ENCODE results near the gene GTF2IRD1. TPM values are rescaled to one million over a fixed set of nuclear protein-coding genes. Genes with fewer than 3 reads are reported as not detected.
"Not testable (repeated sequence)": the region's sequence is repeated elsewhere in the genome, so short reads cannot be mapped to it uniquely, and the experiment has no call there.

GTF2IRD1 gene
- total RNA-seq, 1 donor from 2014 or later, result 80.8 TPM

- DNase-seq (ENCODE audit: low spot score in 2 of 2, unreplicated experiment in 2 of 2), result no peak
- Mint-ChIP-seq H3K4me3 (no peak overlapping the region), H3K4me1 (peaks cover 9% of the 10 kb centered on the region), H3K9me3 (peaks cover 4% of the 10 kb centered on the region), H3K27ac (no peak overlapping the region), H3K27me3 (ENCODE audit: low read depth) (no peaks in the 10 kb centered on the region), H3K36me3 (no peaks in the 10 kb centered on the region)
- TF ChIP-seq CTCF (IDR thresholded peaks at IDR 0.05; ENCODE audit: unreplicated experiment), result no peak
Measured at GRCh38 chr7:74637745-74638144, 184.0 kb downstream of the GTF2IRD1 start.

- H3K4me3 Mint-ChIP-seq, result peak overlapping the region; percentile 20
- H3K9me3 Mint-ChIP-seq; H3K36me3 Mint-ChIP-seq; DNase-seq (ENCODE audit: low spot score in 2 of 2, unreplicated experiment in 2 of 2); H3K4me1 Mint-ChIP-seq; H3K27me3 Mint-ChIP-seq (ENCODE audit: low read depth): not testable (repeated sequence)
- peak overlapping the region; percentile 86 for H3K27ac Mint-ChIP-seq
Measured at GRCh38 chr7:74650055-74650454, 196.3 kb downstream of the GTF2IRD1 start.

GRCh38 chr7:74650493-74651132 is 196.9 kb downstream of the GTF2IRD1 start:
- peaks cover 15% of the 10 kb centered on the region for H3K4me1 Mint-ChIP-seq
- H3K9me3 Mint-ChIP-seq; DNase-seq (ENCODE audit: low spot score in 2 of 2, unreplicated experiment in 2 of 2); H3K4me3 Mint-ChIP-seq; H3K27me3 Mint-ChIP-seq (ENCODE audit: low read depth); H3K27ac Mint-ChIP-seq; H3K36me3 Mint-ChIP-seq: not testable (repeated sequence)

- not testable (repeated sequence) for H3K4me3 Mint-ChIP-seq; H3K27me3 Mint-ChIP-seq (ENCODE audit: low read depth); DNase-seq (ENCODE audit: low spot score in 2 of 2, unreplicated experiment in 2 of 2); H3K36me3 Mint-ChIP-seq; H3K27ac Mint-ChIP-seq; H3K9me3 Mint-ChIP-seq
- H3K4me1 Mint-ChIP-seq, result peaks cover 19% of the 10 kb centered on the region
Measured at GRCh38 chr7:74651133-74651504, 197.4 kb downstream of the GTF2IRD1 start.

Other genes with a start within 250 kb of the GTF2IRD1 start
- gene LAT2, start 243.9 kb upstream of the GTF2IRD1 start, total RNA-seq, result 0.34 to 1.0 TPM (median 0.51 TPM) in 3 replicates
- 25.8 to 30.0 TPM (median 25.8 TPM) in 3 replicates for gene RFC2, start 199.5 kb upstream of the GTF2IRD1 start, total RNA-seq
- 34.1 to 40.8 TPM (median 40.2 TPM) in 3 replicates for gene CLIP2, start 164.5 kb upstream of the GTF2IRD1 start, total RNA-seq
- gene GTF2I, start 203.8 kb downstream of the GTF2IRD1 start, total RNA-seq, result 433 to 438 TPM (median 435 TPM) in 3 replicates

All from mesothelial cell of epicardium (in vitro differentiated cells).